ENCODE results near the gene SNX8.
"Not testable (repeated sequence)": the region's sequence is repeated elsewhere in the genome, so short reads cannot be mapped to it uniquely, and the experiment has no call there.

DNA sequence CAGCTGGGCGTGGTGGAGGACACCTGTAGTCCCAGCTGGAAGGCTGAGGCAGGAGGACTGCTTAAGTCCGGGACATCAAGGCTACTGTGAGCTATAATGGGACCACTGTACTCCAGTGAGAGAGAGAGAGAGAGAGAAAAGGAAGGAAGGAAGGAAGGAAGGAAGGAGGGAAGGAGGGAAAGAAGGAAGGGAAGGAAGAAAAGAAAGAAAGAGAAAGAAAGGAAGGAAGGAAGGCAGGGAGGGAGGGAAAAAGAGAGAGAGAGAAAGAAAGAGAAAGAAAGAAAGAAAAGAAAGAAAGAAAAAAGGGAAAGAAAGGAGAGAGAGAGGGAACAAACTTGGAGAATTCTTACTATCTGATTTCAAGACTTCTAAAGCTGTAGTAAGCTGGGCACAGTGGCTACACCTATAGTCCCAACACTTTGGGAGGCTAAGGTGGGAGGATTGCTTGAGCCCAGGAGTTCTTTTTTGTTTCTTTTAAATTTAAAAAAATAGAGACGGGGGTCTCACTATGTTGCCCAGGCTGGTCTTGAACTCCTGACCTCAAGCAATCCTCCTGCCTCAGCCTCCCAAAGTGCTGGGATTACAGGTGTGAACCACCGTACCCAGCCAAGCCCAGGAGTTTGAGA, 18.5 kb upstream of the SNX8 start:
- TF ChIP-seq, protein P1, sequence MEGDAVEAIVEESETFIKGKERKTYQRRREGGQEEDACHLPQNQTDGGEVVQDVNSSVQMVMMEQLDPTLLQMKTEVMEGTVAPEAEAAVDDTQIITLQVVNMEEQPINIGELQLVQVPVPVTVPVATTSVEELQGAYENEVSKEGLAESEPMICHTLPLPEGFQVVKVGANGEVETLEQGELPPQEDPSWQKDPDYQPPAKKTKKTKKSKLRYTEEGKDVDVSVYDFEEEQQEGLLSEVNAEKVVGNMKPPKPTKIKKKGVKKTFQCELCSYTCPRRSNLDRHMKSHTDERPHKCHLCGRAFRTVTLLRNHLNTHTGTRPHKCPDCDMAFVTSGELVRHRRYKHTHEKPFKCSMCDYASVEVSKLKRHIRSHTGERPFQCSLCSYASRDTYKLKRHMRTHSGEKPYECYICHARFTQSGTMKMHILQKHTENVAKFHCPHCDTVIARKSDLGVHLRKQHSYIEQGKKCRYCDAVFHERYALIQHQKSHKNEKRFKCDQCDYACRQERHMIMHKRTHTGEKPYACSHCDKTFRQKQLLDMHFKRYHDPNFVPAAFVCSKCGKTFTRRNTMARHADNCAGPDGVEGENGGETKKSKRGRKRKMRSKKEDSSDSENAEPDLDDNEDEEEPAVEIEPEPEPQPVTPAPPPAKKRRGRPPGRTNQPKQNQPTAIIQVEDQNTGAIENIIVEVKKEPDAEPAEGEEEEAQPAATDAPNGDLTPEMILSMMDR (IDR thresholded peaks at IDR 0.05), result not testable (repeated sequence)
- TF ChIP-seq, protein P2, sequence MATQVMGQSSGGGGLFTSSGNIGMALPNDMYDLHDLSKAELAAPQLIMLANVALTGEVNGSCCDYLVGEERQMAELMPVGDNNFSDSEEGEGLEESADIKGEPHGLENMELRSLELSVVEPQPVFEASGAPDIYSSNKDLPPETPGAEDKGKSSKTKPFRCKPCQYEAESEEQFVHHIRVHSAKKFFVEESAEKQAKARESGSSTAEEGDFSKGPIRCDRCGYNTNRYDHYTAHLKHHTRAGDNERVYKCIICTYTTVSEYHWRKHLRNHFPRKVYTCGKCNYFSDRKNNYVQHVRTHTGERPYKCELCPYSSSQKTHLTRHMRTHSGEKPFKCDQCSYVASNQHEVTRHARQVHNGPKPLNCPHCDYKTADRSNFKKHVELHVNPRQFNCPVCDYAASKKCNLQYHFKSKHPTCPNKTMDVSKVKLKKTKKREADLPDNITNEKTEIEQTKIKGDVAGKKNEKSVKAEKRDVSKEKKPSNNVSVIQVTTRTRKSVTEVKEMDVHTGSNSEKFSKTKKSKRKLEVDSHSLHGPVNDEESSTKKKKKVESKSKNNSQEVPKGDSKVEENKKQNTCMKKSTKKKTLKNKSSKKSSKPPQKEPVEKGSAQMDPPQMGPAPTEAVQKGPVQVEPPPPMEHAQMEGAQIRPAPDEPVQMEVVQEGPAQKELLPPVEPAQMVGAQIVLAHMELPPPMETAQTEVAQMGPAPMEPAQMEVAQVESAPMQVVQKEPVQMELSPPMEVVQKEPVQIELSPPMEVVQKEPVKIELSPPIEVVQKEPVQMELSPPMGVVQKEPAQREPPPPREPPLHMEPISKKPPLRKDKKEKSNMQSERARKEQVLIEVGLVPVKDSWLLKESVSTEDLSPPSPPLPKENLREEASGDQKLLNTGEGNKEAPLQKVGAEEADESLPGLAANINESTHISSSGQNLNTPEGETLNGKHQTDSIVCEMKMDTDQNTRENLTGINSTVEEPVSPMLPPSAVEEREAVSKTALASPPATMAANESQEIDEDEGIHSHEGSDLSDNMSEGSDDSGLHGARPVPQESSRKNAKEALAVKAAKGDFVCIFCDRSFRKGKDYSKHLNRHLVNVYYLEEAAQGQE (IDR thresholded peaks at IDR 0.05), result not testable (repeated sequence)
- TF ChIP-seq ESRRA (IDR thresholded peaks at IDR 0.05; ENCODE audit: borderline replicate concordance, low read length); SMC3 (IDR thresholded peaks at IDR 0.05); GATA3 (IDR thresholded peaks at IDR 0.05; ENCODE audit: borderline replicate concordance); POLR2A (IDR thresholded peaks at IDR 0.05; ENCODE audit: low read length); JUN (IDR thresholded peaks at IDR 0.05); FOSL2 (IDR thresholded peaks at IDR 0.05); FOSL2 (CRISPR knock-in tag; IDR thresholded peaks at IDR 0.05): not testable (repeated sequence)
- TF ChIP-seq, protein P3, sequence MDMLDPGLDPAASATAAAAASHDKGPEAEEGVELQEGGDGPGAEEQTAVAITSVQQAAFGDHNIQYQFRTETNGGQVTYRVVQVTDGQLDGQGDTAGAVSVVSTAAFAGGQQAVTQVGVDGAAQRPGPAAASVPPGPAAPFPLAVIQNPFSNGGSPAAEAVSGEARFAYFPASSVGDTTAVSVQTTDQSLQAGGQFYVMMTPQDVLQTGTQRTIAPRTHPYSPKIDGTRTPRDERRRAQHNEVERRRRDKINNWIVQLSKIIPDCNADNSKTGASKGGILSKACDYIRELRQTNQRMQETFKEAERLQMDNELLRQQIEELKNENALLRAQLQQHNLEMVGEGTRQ (IDR thresholded peaks at IDR 0.05), result not testable (repeated sequence)

Data from A549 (cell line).